HG03439 (cell line): ENCODE measurements around the gene PTGDR.

Experiments used
- ATAC-seq: cut with Tn5 transposase; IDR thresholded peaks from one replicate; pipeline ENCODE4 v1.9.1; 2021; ENCODE audit warnings: mild to moderate bottlenecking, moderate library complexity; ENCODE audit not compliant: unreplicated experiment

The PTGDR gene

DNA sequence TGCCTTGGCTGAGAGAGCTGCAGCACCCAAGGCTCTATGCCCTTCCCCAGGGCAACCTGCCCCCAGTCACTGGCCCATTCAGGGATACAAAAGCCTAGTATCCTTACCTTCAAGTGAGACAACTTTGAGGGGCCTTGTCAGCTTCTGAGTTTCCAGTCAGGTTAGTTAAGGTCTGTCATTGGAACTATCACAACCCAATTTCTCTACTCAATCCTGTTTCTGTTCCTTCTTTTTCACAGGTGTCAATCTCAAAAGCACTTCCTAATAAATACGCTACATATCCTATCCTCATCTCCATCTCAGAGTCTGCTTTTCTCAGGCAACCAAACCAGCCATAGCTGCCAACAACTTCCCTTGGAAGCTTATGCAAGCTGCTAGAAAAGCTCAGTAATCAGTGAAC, 4.9 kb upstream of the PTGDR start:
- no peak for ATAC-seq

DNA sequence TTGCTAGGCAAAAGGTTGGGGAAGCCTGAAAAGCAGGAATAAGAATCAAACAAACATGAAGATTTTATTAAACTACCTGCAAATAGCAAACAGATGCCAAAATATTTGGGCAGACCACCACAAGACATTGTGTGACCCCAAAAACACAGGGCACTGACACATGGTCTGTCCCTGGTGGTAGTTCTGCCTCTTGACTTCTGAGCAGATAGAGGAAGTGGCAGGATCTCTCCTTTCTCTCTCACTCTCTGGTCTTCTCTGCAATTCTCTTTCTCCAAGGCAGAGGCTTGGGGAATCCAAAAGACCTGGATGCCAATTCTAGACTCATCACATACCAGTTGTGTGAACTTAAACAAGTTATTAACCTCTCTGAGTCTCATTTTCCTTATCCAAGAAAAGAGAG, 4.3 kb upstream of the PTGDR start:
- no peak for ATAC-seq

DNA sequence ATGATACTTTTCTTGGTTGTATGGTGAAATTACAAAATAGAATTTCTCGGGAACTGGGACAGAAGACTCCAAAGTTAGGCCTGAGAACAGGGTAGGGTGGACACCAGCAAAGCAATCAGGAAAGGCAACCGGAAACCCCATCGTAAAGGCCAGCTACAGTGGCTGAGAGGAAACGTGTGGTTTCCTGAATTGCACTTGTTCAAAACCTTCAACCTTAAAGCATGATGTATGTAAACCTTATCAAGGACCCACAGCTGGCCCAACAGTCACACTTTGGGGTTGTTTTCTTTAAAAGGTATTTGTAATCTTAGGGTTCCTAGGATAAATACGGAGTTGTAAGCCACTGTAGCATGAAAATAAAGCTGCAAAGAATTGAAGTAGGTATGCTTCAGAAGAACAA, 2.2 kb upstream of the PTGDR start:
- ATAC-seq: no peak

DNA sequence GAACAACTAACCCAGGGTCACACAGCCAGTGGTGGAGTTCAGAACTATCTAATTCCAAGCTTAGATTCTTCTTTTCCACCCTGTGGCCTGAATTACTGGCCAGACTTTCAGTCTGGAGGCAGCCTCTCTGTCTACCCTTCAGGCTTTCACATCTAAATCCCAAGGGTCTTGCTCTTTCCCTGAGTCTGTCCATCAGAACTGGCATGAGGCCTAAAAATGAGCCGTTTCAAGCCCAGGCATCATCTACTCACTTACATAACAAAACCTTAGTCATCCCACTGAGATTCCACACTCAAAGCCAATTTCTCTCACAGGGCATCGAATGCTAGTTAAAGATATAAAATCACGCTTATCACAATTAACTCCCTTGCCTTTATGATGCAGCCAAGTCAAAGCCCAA, 1.3 kb upstream of the PTGDR start:
- no peak for ATAC-seq

DNA sequence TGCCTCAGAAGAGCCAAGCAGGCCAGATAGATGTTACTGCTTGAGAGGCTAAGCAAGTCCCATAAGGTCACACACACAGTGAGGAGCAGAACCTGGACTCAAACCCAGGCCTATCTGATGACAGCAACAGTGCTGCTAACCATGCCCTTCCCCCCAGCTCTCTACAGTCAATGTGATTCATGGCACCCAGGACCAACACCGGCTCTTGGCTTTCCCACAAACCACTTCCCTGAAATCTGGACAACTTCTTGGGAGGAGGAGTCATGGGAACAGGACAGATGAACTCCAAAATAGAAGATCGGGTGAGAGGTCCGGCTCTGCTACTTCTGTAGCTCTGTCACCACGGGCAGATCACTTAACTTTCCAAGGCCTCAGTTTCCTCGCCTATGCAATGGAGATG, 716 bp upstream of the PTGDR start:
- no peak for ATAC-seq

DNA sequence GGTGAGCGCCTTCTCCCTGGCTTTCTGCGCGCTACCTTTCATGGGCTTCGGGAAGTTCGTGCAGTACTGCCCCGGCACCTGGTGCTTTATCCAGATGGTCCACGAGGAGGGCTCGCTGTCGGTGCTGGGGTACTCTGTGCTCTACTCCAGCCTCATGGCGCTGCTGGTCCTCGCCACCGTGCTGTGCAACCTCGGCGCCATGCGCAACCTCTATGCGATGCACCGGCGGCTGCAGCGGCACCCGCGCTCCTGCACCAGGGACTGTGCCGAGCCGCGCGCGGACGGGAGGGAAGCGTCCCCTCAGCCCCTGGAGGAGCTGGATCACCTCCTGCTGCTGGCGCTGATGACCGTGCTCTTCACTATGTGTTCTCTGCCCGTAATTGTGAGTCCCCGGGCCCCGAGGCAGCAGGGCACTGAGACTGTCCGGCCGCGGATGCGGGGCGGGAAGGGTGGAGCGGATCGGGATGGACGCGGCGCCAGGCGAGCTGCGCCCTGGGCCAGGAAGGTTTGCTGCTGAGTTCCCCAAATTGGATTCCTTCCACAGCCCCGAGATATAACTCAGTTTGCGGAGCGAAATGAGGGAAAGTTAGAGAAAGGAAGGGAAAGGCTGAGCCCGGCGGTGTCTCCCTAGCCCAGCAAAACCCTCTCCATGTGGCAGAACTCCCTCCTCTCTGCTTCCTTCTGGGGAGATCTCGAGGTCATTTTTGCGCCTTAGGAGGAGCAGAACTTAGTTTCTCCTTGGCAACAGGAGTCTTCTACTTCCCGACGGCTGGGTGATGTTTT, 972 bp downstream of the PTGDR start:
- ATAC-seq: no peak

DNA sequence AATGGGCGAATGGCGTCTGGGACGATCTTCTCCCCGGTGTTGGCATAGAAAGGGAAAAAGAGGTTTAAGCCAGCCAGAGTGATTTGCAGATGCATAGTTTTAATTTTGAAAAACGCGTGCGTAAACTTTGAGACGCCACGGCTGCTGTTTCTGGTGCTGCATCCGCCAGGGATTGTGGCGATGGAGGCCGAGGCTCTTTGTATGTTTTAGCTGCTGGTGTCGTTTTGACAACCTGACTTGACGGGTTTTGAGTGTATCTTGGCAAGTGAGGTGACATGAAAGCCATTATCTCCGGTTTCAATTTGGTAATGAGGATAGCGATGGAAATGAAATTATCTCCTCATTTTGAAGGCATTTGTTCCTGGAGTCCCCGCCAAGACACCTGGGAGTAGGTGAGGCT, 1.6 kb downstream of the PTGDR start:
- ATAC-seq: no peak

DNA sequence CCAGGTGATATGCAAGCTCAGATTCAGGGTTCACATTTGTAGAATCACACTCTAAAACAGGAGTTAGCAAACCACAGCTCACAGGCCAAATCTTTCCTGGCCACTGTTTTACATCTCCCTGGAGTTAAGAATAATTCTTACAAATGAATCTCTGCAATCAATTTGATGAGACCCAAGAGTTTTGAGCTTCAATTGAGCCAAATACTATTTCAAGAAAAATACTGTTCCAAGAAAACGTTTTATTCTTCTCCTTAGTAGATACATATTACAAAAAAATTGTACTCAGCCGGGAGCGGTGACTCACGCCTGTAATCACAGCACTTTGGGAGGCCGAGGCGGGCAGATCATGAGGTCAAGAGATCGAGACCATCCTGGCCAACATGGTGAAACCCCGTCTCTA, 2.5 kb downstream of the PTGDR start:
- no peak for ATAC-seq

DNA sequence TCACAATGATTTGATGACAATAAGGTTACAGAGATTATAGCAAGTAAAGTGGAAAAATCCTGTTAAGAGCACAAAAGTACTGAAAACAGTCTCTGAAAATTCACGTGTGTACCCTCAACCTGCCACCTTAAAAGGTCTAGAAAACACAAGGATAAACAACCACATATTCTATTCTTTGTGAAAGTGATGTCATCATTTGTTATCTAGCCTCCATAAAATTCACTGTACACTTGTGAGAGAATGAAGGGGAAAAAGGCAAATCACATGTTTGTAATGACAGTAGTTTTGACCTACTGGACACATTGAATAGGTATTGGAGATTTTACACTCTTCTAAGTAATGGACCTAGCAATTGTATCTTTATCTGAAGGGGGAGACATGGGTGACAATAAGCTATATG, 4.0 kb downstream of the PTGDR start:
- no peak for ATAC-seq

DNA sequence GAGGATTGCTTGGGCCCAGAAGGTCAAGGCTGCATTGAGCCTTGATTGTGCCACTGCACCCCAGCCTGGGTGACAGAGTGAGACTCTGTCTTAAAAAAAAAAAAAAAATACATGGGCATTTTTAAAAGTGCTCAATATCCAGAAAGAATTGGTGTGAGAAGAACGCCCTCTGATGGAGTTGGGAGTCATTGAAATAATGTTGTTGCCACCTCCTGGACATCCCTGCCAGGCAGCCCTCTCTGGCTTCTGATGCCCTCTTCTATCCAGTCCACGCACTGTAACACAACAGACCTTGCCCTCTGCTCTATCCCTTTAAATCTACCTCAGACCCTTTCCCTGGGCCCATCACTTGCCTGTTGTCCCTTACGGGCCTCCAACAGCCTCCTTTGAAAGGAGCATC, 4.9 kb downstream of the PTGDR start:
- no peak for ATAC-seq

DNA sequence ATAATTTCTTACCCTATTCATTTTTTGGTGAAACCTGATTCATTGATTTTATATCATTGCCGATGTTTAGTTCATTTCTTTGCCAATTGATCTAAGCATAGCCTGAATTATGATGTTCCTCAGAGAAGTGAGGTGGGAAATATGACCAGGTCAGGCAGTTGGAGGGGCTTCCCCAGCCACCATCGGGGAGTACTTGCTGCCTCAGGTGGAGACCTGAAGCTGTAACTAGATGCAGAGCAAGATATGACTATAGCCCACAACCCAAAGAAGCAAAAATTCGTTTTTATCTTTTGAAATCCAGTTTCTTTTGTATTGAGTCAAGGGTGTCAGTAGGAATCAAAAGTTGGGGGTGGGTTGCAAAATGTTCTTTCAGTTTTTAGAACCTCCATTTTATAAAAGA, 7.9 kb downstream of the PTGDR start:
- ATAC-seq: no peak

DNA sequence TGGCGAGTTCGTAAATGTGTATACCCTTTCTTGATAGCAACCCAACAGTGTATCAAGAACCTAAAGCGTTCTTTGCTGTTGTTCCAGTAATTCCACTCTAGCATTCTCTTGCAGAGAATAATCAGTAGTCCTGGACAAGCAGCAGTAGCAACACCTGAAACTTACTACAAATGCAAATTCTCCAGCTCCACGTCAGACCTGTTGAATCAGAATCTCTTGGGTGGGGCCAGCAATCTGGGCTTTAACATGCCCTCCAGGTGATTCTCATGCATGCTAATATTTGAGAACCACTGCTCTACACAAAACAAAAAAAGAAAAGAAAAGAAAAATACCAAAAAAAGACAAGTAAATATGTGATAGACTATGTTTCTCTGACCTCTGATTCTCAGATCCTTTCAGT, 10.1 kb downstream of the PTGDR start:
- ATAC-seq: no peak

DNA sequence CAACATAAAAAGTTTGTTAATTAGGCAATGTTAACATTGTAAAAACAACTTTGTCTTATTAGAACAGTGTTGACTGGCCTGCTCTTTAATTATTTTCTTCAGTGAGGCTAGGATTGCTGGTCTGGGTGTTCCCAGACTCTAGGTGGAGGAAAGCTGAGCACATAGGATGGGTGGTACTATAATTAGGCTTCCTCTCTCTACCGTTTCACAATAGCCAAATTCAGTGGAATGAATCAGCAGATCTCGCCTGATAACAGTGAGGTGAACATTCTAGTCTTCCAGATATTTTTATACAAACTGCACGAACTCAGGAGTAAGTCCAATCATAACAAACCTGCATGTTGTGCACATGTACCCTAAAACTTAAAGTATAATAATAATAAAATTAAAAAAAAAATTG, 11.9 kb downstream of the PTGDR start:
- no peak for ATAC-seq

DNA sequence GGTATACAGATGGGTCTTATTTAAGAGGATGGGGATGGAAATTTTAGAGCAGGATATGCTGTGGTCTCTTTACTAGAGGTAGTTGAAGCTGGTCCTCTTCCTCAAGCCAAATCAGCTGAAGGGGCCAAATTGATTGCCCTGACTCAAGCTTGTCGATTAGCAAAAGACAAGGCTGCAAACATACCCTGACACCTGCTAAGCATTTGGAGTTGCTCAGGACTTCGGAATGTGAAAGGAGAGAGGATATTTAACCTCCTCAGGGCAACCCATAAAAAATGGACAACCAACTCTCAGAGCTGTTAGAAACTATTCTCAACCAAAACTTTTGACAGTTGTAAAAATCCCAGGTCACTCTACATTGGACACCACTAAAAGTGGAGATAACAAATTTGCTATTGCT, 15.6 kb downstream of the PTGDR start:
- ATAC-seq: no peak

DNA sequence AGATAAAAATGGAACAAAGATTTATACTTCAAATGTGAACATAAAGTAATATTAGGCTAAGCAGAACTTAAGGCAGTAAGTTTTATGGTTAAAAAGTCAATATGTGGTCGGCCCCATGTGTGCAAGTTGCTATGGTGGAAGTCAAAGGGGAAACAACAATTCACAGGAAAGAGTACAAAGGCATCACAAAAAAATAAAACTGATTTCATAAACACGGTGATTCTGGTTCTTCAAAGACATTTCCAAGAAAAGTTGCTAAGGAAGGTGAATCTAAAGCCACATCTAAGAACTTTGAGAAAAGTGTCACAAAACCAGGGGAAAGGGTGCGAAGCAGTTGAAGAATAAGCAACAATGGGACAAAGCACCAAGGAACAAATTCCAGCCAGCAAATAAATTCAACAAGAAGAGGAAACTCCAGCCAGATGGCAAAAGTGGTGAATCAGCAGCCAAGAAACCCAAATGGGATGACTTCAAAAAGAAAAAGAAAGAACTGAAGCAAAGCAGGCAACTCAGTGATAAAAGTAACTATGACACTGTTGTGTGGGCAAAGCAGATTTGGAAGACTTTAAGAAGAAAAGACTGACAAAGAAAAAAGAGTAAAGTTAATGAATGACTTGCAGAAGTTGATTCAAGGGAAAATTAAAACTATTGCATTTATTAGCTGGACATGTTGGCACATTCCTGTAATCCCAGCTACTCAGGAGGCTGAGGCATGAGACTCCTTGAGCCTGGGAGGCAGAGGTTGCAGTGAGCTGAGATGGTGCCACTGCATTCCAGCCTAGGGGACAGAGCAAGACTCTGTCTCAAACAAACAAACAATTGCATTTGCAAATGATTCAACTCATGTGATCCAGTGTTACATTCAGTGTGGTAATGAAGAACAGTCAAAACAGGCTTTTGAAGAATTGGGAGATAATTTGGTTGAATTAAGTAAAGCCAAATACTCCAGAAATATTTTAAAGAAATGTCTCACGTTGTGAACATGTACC, 19.5 kb downstream of the PTGDR start:
- no peak for ATAC-seq

DNA sequence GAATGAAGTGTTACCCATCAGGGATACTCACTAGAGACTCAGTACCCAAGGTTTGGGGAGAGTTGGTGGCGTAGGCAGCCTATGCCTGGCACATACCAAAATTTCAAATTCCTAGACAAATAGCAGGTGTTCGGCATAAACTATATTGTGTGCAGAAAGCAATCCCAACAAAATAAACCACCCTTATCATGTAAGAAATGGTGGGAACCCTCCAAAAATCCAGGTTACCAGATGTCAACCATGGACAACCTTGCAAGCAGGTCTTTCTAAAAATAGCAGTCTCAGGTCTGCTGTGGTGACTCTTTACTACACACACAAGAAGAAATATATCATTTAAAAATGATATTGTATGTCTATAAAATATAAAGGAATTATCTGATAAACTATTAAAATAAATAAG, 28.9 kb downstream of the PTGDR start:
- ATAC-seq: no peak

DNA sequence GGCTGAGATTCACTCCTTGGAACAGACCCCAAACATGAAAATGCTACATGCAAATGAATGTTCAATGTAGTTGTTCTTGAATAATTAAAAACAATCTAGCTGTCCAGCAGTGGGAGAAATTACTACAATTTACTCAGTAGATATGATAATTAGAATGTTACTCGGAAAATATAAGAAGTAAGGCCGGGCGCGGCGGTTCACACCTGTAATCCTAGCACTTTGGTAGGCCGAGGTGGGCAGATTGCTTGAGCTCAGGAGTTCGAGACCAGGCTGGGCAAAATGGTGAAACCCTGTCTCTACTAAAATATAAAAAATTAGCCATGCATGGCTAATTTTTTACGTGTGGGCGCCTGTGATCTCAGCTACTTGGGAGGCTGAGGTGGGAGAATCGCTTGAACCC, 31.3 kb downstream of the PTGDR start:
- ATAC-seq: no peak

DNA sequence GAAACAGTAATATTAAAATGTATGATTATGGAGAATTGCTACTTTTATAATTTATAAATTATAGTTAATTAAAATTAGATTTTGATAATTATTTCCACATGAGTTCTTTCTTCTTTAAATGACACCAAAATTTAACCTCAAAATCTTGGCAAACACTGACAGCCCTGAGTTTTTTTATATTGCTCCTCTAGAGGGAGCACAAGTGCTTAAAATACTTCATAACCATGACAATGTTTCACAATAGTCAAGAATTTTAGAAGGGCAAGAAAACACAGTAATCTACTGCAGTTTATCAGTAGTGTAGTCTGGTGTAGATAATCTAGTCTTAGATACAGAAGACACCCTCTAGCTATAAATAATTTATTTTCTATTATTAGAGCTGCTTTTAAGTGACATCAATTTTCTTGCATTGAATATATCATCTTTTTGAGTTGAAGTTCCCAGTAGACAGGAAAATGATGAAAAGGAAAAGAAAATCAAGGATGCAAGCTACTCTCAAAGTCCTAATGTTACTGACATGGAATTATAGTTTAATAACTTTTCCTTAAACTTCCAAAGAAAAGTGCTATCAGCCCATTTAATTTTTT, 32.3 kb downstream of the PTGDR start:
- ATAC-seq: no peak

DNA sequence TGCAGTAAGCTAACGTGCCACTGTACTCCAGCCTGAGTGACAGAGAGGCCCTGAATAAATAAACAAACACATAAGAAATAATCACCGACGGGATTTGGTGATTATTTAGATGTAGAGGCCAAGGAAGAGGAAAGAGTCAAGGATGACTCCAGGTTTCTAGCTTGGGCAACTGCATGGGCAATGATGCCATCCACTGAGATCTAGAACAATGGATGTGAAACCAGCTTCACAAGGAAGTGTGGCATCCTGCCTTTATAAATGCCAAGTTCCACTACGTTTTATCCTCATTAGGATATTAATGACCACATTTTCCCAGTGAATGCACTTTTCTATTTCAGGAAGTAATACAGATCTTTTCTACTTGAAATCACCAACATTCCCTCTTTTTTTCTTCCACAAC, 35.7 kb downstream of the PTGDR start:
- ATAC-seq: no peak

DNA sequence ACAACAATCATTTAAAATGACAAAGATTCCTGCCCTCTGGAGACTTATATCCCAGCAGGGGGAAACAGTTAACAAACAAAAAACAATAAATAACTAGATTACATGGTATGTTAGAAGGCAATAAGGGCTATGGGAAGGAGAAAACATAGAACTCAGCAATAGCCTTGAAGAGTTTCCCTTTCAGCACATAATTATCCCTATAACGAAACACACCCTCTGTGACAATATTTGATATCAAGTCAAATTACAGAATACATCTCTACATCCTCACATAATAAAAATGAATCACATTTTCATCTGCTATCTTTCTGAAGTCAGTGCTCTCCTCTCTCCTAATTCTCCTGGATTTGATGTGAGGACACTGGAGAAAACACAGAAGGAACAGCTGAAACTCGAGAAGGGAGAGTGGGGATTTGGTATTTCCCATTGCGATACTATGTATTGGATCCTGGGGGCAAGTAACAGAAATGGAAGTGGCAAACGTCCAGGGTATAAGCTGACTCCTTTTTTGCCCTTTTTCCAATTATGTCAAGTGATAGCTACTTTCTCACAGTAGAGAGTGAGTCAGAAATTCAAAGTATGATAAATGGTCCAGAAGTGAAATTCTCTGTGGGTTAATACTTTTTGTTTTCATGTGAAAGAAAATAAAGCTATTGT, 36.9 kb downstream of the PTGDR start:
- no peak for ATAC-seq

DNA sequence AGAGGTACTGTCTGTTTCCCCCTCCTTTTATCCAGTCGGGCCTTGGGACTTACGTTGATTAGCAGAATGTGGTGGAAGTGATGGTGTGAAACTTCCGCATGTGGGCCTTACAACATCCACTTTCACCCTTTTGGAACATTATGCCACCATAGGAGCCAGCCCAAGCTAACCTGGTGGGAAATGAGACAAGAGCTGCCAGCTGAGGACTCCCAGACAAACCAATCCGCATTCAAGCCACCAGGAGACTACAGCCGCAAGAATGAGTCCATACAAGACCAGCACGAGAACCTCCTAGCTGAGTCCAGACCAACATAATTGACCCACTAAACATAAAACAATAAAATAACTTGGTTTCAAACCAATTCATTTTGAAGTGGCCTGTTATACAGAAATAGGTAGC, 37.5 kb downstream of the PTGDR start:
- no peak for ATAC-seq
